GM21723 (cell line): Measurements from ENCODE around the gene PRPF38B.
"Not testable (repeated sequence)": the region's sequence is repeated elsewhere in the genome, so short reads cannot be mapped to it uniquely, and the experiment has no call there.

Experiments used
- ATAC-seq: cut with Tn5 transposase; IDR thresholded peaks from one replicate; pipeline ENCODE4 v1.9.1; 2021; ENCODE audit warnings: mild to moderate bottlenecking, moderate library complexity; ENCODE audit not compliant: unreplicated experiment

PRPF38B gene

GRCh38 chr1:108691942-108692723, at the start of gene PRPF38B:
TSS of gene PRPF38B (plus strand) at chr1:108692310. CDS start at chr1:108692592, 282 bp downstream.
- peak; percentile 93 for ATAC-seq

DNA sequence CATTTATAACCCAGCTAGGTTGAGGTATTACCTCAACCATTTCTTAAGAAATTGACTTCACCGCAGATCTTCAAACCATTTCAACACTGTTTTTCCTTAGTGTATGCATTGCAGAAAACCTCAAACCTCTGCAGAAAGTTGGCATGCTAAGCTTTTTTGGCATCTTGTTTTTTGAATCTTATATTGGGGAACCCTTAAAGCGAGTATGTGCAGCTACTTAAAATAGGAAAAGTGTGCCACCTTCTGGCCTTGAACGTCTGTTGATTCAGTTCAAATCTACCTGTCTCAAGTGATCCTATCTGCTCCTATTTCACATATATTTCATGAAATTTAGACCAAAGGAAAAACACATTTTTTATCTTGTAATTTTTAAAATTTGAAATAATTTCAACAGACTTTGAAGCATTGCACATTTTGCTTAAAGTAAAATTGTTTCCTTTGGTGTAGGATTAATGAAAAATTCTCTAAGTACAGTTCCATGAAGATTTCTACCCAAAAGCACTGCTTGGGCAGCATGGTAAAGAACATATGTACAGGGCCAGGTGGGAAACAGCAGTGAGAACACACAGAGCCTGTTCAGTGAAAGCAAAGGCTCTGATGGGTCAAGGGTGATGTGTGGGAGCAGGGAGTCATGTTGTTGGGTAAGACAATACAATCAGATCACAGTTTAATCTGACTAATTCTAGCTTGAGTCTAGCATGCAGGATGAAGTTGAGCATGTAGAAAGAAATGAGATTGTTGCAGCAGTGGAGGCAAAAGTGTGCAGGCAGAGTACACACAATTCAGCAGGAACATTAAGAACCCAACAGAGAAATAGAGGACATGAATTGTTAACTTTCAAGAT, 48.4 kb upstream of the PRPF38B start:
- peak; percentile 74 for ATAC-seq

GRCh38 chr1:108644984-108645383, 47.1 kb upstream of the PRPF38B start:
- ATAC-seq: no peak

DNA sequence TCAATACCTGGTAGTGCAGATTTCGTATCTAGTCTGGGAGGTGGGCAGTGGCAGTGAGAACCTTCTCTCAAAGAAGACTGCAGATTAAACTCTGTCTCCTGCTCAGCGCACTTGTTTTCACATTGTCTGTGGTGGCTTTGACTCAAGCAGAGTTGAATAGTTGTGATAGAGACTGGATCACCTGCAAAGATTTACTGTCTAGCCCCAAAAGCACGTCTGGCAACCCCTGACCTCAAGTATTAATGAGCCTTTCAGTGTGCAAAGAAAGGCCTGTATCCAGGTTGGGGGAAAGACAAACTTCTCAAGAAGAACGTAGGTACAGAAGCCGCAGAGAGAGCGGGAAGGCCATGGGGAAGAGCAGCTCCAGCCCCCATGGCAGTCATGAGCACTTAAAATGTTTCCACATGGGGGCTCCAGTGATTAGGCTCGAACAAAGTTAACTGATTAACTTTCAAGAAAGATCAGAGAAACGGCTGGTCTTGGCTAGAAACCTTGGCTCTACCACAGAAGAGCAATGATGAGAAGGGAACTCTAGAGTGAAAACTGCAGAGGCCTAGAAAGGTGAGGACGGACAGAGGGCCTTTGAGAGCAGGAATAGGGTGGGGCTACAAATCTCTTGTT, 46.4 kb upstream of the PRPF38B start:
- ATAC-seq: no peak

DNA sequence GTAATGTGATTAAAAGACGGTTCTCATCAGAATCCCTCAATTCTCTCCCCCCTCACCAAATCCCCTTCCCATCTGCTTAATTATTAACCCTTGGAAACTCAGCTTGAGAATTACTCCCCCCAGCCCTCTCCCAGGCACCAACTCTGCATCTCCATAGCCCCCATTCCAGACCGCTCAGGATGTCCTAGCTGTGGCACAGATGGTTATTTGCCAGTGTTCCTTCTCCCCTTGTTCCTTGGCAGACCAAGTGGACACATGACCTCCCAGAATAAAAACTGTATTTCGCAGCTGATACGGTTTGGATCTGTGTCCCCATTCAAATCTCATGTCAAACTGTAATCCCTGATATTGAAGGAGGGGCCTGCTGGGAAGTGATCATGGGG, 45.9 kb upstream of the PRPF38B start:
- no peak for ATAC-seq

- ATAC-seq: no peak
These were observed 45.4 kb upstream of the PRPF38B start for GRCh38 chr1:108646648-108647269.

DNA sequence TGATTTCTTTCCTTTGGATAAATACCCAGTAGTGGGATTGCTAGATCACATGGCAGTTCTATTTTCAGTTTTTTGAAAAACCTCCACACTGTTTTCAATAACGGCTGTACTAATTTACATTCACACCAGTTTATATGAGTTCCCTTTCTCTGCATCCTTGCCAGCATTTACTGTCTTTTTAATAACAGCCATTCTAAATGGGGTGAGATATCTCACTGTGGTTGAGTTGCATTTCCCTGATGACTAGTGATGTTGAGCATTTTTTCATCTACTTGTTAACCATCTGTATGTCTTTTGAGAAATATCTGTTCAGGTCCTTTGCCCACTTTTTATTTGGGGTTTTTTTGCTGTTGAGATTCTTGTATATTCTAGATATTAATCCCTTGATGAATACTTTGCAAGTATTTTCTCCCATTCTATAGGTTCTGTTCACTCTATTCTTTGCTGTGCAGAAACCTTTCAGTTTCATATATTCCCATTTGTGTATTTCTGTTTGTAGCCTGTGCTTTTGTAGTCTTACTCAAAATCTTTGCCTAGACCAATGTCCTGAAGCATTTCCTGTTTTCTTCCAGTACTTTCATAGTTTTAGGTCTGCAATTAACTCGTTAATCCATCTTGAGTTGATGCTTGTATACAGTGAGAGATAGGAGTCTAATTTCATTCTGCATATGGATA, 38.5 kb upstream of the PRPF38B start:
- no peak for ATAC-seq

DNA sequence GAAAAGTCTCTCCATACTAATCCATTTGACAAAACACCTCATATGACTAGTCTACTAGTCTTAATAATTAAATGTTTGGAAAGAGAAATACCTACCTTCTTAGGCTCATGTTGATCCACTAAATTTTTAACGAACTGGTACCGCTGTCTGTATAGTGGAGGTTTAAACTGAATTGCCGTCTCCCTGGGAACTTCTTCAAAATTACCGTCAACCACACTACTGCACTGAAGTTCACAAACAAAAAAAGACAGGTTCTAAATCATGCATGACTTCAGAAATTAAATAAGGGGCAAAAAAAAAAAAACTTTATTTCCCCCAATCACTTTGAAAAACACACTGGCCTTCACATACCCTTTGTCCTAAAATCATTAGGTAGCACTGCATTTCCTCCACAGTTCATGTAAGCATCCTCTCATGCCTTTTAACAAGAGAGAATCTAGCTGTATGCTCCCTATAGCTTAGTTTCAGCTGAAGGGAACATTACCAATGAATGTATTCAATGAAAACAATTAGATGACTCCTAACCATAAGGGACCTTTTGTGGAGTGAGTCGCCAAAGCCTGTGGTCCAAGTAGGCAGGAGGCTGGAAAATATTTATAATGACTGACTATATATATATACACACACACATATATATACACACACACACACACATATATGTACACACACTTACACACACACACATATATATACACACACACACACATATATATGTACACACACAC, 34.6 kb upstream of the PRPF38B start:
- no peak for ATAC-seq

DNA sequence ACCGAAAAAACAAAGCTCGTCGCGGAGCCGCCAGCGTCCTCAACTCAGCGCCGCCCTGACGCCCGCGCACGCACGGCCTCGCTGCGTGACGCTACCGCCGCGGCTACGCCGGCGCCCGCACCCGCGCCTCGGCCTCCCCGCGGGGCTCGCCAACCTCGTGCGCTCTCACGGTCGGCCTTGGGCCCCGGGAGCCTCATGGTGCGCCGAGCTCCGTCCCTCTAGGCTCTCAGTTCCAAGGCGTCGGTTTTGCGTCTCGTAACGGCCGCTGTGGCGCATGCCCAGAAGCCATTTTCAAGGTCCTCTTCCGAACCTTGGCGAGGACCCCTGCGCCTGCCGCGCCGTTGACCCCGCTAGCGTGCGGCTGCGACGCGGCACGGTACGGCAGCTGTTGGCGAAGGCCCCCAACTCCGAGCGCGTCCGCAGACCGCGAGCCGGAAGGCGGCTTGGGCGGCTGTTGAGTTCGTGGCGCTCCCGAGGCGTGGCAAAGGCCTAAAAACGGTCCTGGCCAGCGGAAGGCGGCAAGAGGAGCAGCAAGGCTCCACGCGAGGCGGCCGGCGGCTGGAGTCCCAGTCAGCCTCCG, 31.0 kb upstream of the PRPF38B start, which contains the start of gene HENMT1:
HENMT1 (minus strand) TSS at position 64 of the 580 bp plus-strand sequence. CDS start 1,209 bp downstream, outside the sequence.
- ATAC-seq: peak; percentile 79

DNA sequence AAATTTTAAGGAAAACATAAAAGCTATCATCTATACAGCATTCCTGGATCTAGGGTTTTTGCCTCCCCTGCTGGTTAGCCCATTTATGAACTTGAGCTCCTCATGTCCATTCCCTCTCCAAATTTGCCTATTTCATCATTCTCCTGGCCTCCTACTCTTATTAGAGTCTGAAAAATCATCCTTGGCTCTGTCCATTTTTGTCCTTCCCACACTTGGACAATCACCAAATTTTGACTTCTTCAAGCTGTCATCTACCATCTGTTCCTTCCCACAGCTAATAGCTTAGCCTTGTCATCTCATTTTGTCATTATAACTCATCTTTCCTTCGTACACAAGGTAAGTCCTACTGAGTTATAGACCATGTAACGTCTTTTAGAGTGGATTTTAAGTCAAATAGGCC, 29.0 kb upstream of the PRPF38B start:
- no peak for ATAC-seq

DNA sequence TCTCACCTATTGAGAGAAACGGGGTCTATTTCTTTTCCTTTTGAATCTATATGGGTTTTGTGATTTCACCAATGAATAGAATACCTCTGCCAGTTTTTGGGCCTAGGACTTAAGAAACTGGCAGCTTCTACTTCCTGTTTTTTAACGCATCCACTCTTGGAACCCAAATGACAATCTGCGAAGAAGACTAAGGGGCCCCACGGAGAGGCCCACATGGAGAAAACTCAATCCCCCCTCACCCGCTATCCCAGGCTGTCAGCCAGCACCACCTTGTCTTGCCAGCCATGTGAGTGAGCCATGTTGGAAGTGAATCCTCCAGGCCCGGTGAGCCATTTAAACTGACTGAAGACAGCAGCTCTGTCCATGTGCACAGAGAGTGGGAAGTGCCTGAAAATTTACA, 27.6 kb upstream of the PRPF38B start:
- ATAC-seq: no peak

DNA sequence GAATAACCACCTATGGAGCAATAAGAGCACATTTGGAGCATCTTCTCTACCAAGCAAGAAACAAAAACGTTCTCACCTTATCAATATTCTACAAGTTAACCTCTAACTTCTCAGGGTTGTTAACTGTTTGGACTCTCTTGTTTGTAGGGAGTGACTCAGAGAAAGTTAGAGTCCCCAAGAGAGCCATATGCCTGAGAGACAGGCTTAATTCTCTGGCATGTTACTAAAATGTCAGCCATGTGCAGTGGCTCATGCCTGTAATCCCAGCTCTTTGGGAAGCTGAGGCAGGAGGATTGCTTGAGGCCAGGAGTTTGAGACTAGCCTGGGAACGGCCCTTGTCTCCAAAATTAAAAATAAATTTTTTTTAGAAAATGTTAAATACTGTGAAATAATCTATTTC, 27.0 kb upstream of the PRPF38B start:
- no peak for ATAC-seq

- no peak for ATAC-seq
These were observed 26.3 kb upstream of the PRPF38B start for GRCh38 chr1:108665771-108666170.

- not testable (repeated sequence) for ATAC-seq
These were observed 24.7 kb upstream of the PRPF38B start for GRCh38 chr1:108667422-108667821.

- ATAC-seq: no peak
These were observed 23.3 kb upstream of the PRPF38B start for GRCh38 chr1:108668777-108669176.

GRCh38 chr1:108669679-108670078, 22.4 kb upstream of the PRPF38B start:
- ATAC-seq: no peak

DNA sequence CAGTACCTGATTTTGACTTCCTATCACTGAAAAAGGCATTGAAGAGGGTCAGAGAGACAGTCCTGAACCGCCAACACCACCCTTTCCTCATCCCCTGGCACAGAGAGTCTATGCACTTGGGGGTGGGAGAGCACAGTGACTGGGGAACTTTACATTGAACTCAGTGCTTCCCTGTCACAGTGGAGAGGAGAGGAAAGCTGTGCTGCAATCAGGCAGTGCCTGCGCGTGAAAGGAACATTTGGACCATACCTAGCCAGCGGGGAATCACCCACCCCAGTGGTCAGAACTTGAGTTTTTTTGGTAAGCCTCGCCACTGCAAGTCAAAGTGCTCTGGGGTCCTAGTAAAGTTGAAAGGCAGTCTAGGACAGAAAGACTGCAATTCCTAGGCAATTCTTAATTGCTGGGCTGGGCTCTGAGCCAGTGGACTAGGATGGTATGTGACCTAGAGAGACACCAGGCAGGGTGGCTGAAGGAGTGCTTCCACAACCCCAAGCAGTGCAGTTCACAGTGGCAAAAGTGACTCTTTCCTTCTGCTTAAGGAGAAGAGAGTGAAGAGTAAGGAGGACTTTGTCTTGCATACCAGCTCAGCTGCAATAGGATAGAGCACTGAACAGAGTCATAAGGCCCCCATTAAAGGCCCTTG, 21.9 kb upstream of the PRPF38B start:
- ATAC-seq: no peak

DNA sequence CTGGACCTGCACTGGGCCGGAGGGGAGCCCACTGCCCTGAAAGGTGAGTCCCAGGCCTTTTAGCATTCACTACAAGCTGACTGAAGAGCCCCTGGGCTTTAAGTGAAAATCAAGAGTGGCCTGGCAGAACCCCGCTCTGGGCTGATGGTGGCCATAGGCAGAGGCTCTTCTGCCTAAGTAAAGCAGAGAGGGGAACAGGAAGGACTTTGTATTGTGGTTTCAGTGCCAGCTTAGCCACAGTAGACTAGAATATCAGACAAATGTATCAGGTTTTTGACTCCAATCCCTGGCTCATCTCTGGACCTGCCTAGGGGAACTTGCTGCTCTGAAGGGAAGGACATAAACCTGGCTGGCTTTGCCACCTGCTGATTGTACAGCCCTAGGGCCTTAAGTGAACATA, 21.0 kb upstream of the PRPF38B start:
- no peak for ATAC-seq

DNA sequence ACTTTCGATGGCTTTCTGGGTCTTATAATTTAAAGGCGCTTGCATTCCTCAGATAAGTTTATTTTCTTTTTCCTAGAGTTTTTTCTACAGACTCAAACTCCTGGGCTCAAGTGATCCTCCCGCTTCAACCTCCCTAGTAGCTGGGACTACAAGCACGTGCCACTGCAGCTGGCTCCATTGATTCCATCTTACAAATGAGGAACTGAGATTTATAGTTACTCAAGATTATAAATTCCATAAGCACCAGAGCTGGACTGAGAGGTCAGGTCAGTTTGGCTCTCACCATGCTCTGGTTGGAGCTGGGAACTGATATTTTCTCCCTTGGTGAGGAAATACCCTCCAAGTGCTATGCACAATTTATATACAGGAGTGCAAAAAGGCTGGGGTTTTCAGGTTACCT, 13.4 kb upstream of the PRPF38B start:
- no peak for ATAC-seq
